K562 (cell line): ENCODE measurements around the gene CLP1. TPM values are rescaled to one million over a fixed set of nuclear protein-coding genes. Genes with fewer than 3 reads are reported as not detected.

ENCODE experiments used
- DEAF1 ChIP-seq: fragments of 450-650 bp; formaldehyde crosslinking; IDR thresholded peaks from 2 replicates; pipeline ENCODE4 v1.4.0; 2020; ENCODE audit warnings: mild to moderate bottlenecking, moderate library complexity
- ZKSCAN3 ChIP-seq: fragments of 250-450 bp; sonication (Bioruptor Pico); IDR thresholded peaks from 2 replicates; pipeline ENCODE4 v1.4.0; 2020
- polyA plus RNA-seq, 8 experiments: library from polyadenylated mRNA; depleted of rRNA in 4 of 8; stranded (reverse) in 5 of 8; unstranded in 3 of 8; fragments of >200 nt; fragmentation: Nextera tagmentation in 2 of 8; fragmentation: Illumina TruSeq in 1 of 8; extraction: Ambion mirVana in 2 of 8; extraction: Trizol in 1 of 8; gene quantifications; 2 replicates each; pipeline versions ENCODE4 v1.2.1 to v1.2.3, GENCODE V29; 2011 to 2014; ENCODE audit warnings: inconsistent platforms in 1 of 8, missing spikeins in 1 of 8
- total RNA-seq, 7 experiments: library from RNA; depleted of rRNA in 6 of 7; stranded (reverse); fragments of >200 nt in 6 of 7; fragmentation: Illumina TruSeq in 2 of 7; extraction: Trizol in 2 of 7; gene quantifications; 2 replicates each; pipeline versions ENCODE4 v1.2.1 to v1.2.3, GENCODE V29; 2011 to 2021; ENCODE audit warnings: low replicate concordance in 1 of 7
- TF ChIP-seq, protein P1 (sequence below), 2 experiments: fragments of 450-650 bp; formaldehyde crosslinking in 1 of 2; IDR thresholded peaks; 2 replicates each; pipeline versions ENCODE4 v1.4.0 to v1.6.1; 2014 to 2020; ENCODE audit warnings: mild to moderate bottlenecking in 2 of 2, borderline replicate concordance in 1 of 2, low read depth in 1 of 2
- TF ChIP-seq, protein P2 (sequence below), 2 experiments: fragments of 450-650 bp; conservative IDR thresholded peaks; 2 replicates each; pipeline ENCODE4 v1.6.1; 2017; ENCODE audit warnings: mild to moderate bottlenecking in 2 of 2, moderate library complexity in 2 of 2
- TF ChIP-seq, protein P3 (sequence below): fragments of 200-800 bp; sonication (Bioruptor generic); IDR thresholded peaks from 2 replicates; pipeline ENCODE4 v1.6.1; 2016; ENCODE audit warnings: missing genetic modification characterization, missing compliant biosample characterization
- TF ChIP-seq, protein P4 (sequence below), 3 experiments: IDR thresholded peaks in 2 of 3; conservative IDR thresholded peaks in 1 of 3; 2 replicates each; pipeline ENCODE4 v1.5.1; 2011 to 2012; ENCODE audit warnings: low read length in 3 of 3, mild to moderate bottlenecking in 3 of 3, control low read depth in 2 of 3, improper control_type of control experiment in 1 of 3, inconsistent platforms in 1 of 3, low read depth in 1 of 3, mixed read lengths in 1 of 3, moderate library complexity in 1 of 3; ENCODE audit not compliant: insufficient read depth in 2 of 3

The CLP1 gene
- total and polyA plus RNA-seq, 9 of the 15 experiments (the other 6 are each of a cell fraction or from before 2014, with no cell fraction given): 19.1 to 46.2 (median 27.8) TPM

- TF ChIP-seq, protein P1, sequence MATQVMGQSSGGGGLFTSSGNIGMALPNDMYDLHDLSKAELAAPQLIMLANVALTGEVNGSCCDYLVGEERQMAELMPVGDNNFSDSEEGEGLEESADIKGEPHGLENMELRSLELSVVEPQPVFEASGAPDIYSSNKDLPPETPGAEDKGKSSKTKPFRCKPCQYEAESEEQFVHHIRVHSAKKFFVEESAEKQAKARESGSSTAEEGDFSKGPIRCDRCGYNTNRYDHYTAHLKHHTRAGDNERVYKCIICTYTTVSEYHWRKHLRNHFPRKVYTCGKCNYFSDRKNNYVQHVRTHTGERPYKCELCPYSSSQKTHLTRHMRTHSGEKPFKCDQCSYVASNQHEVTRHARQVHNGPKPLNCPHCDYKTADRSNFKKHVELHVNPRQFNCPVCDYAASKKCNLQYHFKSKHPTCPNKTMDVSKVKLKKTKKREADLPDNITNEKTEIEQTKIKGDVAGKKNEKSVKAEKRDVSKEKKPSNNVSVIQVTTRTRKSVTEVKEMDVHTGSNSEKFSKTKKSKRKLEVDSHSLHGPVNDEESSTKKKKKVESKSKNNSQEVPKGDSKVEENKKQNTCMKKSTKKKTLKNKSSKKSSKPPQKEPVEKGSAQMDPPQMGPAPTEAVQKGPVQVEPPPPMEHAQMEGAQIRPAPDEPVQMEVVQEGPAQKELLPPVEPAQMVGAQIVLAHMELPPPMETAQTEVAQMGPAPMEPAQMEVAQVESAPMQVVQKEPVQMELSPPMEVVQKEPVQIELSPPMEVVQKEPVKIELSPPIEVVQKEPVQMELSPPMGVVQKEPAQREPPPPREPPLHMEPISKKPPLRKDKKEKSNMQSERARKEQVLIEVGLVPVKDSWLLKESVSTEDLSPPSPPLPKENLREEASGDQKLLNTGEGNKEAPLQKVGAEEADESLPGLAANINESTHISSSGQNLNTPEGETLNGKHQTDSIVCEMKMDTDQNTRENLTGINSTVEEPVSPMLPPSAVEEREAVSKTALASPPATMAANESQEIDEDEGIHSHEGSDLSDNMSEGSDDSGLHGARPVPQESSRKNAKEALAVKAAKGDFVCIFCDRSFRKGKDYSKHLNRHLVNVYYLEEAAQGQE (IDR thresholded peaks at IDR 0.05; ENCODE audit: borderline replicate concordance): peak; percentile 58; the same call in 1 of the 2 replicates
- TF ChIP-seq, protein P1 (CRISPR knock-in tag; IDR thresholded peaks at IDR 0.05; ENCODE audit: low read depth): no peak
- TF ChIP-seq, protein P2, sequence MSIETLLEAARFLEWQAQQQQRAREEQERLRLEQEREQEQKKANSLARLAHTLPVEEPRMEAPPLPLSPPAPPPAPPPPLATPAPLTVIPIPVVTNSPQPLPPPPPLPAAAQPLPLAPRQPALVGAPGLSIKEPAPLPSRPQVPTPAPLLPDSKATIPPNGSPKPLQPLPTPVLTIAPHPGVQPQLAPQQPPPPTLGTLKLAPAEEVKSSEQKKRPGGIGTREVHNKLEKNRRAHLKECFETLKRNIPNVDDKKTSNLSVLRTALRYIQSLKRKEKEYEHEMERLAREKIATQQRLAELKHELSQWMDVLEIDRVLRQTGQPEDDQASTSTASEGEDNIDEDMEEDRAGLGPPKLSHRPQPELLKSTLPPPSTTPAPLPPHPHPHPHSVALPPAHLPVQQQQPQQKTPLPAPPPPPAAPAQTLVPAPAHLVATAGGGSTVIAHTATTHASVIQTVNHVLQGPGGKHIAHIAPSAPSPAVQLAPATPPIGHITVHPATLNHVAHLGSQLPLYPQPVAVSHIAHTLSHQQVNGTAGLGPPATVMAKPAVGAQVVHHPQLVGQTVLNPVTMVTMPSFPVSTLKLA (conservative IDR thresholded peaks at IDR 0.05): no peak
- TF ChIP-seq, protein P3, sequence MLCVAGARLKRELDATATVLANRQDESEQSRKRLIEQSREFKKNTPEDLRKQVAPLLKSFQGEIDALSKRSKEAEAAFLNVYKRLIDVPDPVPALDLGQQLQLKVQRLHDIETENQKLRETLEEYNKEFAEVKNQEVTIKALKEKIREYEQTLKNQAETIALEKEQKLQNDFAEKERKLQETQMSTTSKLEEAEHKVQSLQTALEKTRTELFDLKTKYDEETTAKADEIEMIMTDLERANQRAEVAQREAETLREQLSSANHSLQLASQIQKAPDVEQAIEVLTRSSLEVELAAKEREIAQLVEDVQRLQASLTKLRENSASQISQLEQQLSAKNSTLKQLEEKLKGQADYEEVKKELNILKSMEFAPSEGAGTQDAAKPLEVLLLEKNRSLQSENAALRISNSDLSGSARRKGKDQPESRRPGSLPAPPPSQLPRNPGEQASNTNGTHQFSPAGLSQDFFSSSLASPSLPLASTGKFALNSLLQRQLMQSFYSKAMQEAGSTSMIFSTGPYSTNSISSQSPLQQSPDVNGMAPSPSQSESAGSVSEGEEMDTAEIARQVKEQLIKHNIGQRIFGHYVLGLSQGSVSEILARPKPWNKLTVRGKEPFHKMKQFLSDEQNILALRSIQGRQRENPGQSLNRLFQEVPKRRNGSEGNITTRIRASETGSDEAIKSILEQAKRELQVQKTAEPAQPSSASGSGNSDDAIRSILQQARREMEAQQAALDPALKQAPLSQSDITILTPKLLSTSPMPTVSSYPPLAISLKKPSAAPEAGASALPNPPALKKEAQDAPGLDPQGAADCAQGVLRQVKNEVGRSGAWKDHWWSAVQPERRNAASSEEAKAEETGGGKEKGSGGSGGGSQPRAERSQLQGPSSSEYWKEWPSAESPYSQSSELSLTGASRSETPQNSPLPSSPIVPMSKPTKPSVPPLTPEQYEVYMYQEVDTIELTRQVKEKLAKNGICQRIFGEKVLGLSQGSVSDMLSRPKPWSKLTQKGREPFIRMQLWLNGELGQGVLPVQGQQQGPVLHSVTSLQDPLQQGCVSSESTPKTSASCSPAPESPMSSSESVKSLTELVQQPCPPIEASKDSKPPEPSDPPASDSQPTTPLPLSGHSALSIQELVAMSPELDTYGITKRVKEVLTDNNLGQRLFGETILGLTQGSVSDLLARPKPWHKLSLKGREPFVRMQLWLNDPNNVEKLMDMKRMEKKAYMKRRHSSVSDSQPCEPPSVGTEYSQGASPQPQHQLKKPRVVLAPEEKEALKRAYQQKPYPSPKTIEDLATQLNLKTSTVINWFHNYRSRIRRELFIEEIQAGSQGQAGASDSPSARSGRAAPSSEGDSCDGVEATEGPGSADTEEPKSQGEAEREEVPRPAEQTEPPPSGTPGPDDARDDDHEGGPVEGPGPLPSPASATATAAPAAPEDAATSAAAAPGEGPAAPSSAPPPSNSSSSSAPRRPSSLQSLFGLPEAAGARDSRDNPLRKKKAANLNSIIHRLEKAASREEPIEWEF: no peak
- TF ChIP-seq ZKSCAN3 (CRISPR knock-in tag) (no peak), DEAF1 (peak; percentile 38; the same call in 1 of the 2 replicates)
- TF ChIP-seq, protein P4, sequence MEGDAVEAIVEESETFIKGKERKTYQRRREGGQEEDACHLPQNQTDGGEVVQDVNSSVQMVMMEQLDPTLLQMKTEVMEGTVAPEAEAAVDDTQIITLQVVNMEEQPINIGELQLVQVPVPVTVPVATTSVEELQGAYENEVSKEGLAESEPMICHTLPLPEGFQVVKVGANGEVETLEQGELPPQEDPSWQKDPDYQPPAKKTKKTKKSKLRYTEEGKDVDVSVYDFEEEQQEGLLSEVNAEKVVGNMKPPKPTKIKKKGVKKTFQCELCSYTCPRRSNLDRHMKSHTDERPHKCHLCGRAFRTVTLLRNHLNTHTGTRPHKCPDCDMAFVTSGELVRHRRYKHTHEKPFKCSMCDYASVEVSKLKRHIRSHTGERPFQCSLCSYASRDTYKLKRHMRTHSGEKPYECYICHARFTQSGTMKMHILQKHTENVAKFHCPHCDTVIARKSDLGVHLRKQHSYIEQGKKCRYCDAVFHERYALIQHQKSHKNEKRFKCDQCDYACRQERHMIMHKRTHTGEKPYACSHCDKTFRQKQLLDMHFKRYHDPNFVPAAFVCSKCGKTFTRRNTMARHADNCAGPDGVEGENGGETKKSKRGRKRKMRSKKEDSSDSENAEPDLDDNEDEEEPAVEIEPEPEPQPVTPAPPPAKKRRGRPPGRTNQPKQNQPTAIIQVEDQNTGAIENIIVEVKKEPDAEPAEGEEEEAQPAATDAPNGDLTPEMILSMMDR (IDR thresholded peaks at IDR 0.05 in 2 of 3, conservative IDR thresholded peaks at IDR 0.05 in 1 of 3; ENCODE audit: insufficient read depth in 2 of 3, low read depth in 1 of 3, low read length in 3 of 3): peak; percentile 39 to 68 (median 65); a peak in 5 of 6 replicates
Observed at GRCh38 chr11:57662893-57663292, 5.3 kb downstream of the CLP1 start (continued).
